Fibroblast of mammary gland (primary cell): Measurements from ENCODE around the gene PTPMT1.

Experiments used
- DNase-seq: peaks from one replicate; pipeline ENCODE4 v3.0.0-alpha.2; 2010; ENCODE audit warnings: low read depth
- H3K4me3 ChIP-seq: 2 replicates; pipeline ENCODE4 v1.5.1; 2011; ENCODE audit warnings: low read depth, mild to moderate bottlenecking, low read length, moderate library complexity; ENCODE audit not compliant: control insufficient read depth
- TF ChIP-seq, protein P1 (sequence below): conservative IDR thresholded peaks from 2 replicates; pipeline ENCODE4 v1.5.1; 2011; ENCODE audit warnings: low read depth, low read length, inconsistent platforms; ENCODE audit not compliant: control insufficient read depth, insufficient read depth

Gene PTPMT1

DNA sequence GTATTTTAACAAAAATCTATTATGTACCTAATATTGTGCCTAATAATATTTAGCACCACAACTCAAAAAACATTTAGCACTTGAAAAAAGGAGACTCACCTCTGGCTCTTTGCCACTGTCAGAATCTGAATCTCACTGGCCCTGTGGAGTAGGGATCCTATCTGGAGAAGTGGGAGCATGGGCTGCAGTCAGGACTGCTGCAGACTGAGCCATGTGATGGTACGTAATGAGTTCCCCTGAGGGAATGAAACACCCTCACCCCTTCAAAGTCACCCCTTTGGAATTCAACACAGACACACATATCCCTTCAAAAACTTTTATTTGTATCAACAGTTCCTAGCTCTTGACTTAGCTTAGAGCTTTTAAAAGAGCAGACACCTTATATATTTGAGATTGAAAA lies 6.5 kb downstream of the PTPMT1 start:
- TF ChIP-seq, protein P1, sequence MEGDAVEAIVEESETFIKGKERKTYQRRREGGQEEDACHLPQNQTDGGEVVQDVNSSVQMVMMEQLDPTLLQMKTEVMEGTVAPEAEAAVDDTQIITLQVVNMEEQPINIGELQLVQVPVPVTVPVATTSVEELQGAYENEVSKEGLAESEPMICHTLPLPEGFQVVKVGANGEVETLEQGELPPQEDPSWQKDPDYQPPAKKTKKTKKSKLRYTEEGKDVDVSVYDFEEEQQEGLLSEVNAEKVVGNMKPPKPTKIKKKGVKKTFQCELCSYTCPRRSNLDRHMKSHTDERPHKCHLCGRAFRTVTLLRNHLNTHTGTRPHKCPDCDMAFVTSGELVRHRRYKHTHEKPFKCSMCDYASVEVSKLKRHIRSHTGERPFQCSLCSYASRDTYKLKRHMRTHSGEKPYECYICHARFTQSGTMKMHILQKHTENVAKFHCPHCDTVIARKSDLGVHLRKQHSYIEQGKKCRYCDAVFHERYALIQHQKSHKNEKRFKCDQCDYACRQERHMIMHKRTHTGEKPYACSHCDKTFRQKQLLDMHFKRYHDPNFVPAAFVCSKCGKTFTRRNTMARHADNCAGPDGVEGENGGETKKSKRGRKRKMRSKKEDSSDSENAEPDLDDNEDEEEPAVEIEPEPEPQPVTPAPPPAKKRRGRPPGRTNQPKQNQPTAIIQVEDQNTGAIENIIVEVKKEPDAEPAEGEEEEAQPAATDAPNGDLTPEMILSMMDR, result no peak
- peak; percentile 78 for DNase-seq
- H3K4me3 ChIP-seq, result no peak overlapping the region

DNA sequence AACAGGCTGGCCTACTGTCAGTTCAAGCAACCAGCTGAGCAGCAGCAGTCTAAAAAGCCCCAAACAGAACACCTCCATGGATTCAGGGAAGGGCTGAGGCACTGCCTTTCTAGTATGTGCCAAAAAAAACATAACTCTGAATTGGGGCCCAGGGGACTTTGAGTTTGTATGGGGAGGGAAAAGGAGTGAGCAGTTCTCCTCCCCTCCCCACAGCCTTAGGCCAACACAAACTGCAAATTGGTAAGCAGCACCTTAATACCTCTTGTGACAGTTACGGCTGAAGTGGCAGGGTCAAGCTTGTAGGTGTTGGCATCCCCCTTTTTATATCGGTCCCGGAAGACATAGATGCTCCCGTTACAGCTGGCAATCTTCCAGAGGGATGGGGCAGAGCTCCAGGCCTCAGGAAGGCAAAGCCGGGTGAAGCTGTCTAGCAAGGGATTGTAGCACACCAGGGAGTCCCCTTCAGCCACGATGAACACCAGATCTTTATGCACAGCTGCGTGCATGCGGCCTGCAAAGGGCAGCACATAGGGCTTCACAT lies 7.4 kb downstream of the PTPMT1 start:
- peak; percentile 57 for DNase-seq
- no peak overlapping the region for H3K4me3 ChIP-seq
- TF ChIP-seq, protein P1, result no peak

DNA sequence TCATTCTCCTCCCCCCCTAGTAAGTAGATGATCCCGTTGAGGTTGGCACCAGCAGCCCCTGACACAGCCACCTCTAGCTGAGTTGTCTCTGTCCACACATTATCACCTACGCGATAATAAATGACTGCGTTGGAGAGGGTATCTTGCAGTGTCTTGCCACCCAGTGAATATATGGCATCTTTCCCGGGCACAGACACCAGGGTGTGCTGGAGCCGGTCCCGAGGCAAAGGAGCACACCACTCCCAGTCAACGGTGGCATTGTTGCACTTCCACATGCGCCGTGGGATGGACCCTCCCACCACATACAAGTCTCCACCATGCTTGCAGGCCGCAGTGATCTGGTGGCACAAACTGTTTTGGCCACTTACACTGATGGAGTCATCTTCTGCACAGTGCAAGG lies 7.9 kb downstream of the PTPMT1 start:
- TF ChIP-seq, protein P1, result no peak
- DNase-seq, result no peak
- no peak overlapping the region for H3K4me3 ChIP-seq

DNA sequence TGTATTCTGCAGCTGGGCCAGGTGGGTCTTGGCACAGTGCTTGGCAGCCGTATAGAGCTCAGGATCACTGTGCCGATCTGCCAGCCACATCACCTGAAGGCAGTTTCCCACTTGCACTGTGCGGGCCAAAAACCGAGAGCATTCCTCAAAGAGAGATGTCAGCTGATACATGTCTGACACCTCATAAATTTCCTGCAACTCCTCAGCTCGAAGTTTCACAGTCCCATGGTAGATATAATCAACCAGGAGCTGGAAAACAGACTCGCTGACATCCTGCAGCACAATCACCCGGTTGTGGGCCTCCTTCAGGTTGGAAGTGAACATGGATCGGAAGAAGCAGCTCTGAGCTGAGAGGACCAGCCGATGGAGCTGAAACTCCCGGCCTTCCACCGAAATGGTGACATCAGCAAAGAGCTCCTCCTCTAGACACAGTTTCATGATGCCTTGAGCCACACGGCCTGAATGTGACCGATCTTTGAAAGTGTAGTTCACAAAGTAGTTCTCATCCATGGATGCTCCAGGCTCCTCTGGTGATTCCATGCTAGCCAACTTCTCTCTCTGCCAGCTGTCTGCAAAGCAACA lies 12.2 kb downstream of the PTPMT1 start:
- DNase-seq, result peak; percentile 50
- TF ChIP-seq, protein P1, result no peak
- peak overlapping the region; percentile 96 for H3K4me3 ChIP-seq

DNA sequence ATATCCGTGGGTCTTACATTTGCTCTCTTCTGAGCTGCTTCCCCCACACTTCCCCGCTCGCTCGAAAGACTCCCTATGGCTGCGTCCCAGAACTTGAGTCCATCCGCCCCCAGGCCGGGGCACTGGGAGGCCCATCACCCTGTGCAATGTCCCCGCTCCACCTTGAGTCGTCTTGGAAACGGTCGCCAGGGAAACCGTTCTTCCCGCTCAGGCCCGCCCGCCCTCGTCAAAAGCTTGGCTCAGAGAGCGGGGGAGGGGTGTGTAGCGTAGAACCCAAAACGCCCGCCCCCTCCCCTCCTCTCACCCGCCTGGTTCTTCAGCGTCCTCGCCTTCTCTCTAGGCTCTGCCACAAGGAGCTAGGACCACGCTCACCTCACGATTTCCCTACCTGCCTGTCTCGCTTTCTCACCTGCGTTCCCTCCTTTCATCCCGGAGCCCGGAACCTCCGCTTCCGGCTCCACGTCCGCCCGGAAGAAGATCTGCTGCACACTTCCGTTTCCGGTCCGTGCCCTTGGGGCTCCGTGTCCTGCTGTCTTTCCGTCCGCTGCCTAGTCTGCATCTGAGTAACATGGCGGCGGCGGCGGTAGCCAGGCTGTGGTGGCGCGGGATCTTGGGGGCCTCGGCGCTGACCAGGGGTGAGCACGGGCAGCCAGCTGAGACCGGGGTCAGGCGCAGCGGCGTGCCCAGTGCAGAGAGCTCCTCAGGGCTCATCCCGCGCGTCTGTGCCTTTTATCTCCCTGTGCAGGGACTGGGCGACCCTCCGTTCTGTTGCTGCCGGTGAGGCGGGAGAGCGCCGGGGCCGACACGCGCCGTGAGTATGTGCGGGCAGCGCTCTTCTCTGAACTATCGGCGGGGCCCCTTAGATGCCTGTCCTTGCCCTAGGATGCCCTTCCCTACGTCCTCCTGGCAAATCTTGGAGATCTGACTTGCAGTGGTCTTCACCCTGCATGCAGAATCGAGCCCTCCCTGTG lies 13.4 kb downstream of the PTPMT1 start, which contains the start of the genes KBTBD4 and NDUFS3:
TSS of gene KBTBD4 (minus strand) at position 447 of the 971 bp plus-strand sequence. CDS start at position 428, 19 bp downstream.
TSS of gene NDUFS3 (plus strand) at position 551 of the 971 bp plus-strand sequence. CDS start at position 569, 18 bp downstream.
- TF ChIP-seq, protein P1, result no peak
- peak; percentile 90 for DNase-seq
- H3K4me3 ChIP-seq, result peak within 1 kb of the TSS; percentile 96

DNA sequence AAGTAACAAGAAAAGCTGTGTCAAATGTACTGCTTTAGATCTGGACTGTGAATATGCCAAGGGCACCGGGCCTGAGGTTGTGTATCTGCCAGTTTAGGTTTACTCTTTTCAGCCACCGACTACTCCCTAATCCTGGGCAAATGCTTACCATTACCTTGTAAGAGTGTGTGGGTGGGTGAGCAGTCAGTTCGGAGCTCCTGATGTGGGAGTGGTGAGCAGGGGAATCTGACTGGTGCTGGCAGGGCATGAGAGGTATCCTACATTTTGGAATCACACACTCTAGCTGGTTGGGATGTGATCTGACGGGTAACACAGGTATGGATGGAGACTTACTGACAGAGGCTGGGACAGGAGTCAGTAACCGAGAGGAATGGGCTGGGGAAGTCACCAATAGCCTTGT lies 18.4 kb downstream of the PTPMT1 start:
- DNase-seq, result no peak
- no peak overlapping the region for H3K4me3 ChIP-seq
- TF ChIP-seq, protein P1, result no peak
